KBM-7 (cell line): ENCODE results near the gene LYRM1.
"Not testable (repeated sequence)": the region's sequence is repeated elsewhere in the genome, so short reads cannot be mapped to it uniquely, and the experiment has no call there.

Experiments used
- DNase-seq: peaks from one replicate; pipeline ENCODE4 v3.0.0-alpha.2; 2015
- in situ Hi-C: fragments of 300-500 bp; cut with MboI; formaldehyde crosslinking; loops from 2 replicates; pipeline ENCODE4 v1.14.3; 2020; ENCODE audit warnings: low sequenced_read_pairs, low pct_unique_long_range_greater_than_20kb, mixed read lengths

LYRM1 gene

GRCh38 chr16:20952139-20952920, 51.8 kb downstream of the LYRM1 start:
- DNase-seq: no peak
- in situ Hi-C loops: no loop called here

DNA sequence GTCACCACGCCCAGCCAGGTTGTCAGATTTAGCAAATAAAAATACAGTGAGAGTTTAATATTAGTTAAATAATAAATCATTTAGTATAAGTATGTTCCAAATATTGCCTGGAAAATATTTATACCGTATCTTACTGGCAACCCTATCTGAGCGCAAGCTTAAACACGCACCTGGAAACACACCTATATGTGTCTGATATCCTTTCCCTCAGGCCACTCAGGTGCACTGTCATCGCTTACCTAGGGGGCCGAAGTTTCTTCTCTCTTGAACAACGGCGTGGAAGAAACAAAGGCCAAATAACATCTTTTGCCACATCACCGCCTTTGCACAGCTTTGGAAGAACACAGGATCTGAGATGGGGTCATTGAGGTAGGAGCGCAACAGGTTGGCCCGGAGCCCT, 54.0 kb downstream of the LYRM1 start:
- in situ Hi-C loops: no loop called here
- no peak for DNase-seq

DNA sequence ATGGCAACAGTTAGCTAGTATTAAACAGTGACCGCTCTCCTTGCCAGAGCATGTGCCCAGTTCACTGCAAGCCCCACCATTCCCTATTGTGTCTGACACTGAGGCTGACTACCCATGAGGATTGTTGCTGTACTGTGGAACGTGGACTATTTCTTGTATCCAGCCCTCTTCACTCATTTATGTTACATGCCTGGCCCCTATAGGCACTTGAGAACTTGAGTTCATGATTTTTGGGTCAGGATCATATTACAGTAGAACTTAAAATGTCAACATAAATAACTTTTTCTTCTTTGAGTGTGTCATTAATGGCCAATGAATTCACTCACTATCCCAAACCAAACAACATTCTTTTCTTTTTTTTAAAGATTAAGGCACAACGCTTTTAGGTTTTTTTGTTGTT, 55.7 kb downstream of the LYRM1 start:
- DNase-seq: no peak
- in situ Hi-C loops: no loop called here

DNA sequence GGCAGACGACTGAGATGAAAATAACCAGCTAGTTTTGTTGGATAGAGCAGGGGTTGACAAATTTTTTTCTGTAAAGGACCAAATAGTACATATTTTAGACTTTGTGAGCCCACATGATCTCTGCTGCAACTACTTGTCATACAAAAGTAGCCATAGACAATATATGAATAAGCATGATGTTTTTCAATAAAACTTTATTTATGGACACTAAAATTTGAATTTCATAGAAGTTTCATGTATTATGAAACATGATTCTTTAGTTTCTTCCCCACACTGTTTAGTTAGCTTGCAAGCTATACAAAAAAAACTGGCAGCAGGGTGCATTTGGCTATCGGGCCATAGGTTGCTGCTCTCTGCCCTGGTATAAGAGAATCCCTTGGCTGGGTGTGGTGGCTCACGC, 56.6 kb downstream of the LYRM1 start:
- DNase-seq: no peak
- in situ Hi-C loops: no loop called here

DNA sequence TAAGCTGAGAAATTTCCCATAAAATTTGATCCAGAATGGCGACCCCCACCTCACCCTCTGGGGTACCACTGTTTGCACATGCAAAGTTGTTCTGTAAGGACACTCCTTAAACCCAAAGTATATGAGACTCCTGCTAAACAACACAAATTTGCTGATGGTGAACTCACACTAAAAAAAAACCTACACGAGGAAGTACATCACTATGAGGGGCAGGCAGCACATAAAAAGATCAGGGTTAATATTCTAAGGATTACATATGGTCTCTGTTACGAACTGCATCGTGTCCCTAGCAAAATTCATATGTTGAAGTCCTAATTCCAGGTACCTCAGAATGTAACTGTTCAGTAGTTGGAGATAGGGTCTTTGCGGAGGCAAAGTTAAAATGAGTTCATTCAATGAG, 60.3 kb downstream of the LYRM1 start:
- DNase-seq: no peak
- in situ Hi-C loops: no loop called here

DNA sequence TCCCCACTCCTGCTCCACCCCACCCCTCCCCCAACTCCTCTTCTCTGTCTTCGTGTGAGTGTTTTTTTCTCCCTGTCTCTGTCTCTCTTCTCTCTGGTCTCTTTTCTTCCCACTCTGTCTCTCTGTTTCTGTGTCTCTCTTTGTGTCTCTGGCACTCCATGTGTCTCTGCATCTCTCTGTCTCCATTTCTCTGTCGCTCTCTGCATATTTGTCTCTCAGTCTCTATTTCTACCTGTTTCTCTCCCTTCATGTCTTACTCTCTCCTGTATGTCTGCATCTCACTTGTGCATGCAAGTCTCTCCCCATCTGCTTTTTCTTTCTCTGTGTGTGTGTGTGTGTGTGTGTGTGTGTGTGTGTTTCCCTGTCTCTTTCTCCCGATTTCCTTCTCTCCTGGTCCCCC, 68.2 kb downstream of the LYRM1 start:
- DNase-seq: no peak
- in situ Hi-C loops: no loop called here

DNA sequence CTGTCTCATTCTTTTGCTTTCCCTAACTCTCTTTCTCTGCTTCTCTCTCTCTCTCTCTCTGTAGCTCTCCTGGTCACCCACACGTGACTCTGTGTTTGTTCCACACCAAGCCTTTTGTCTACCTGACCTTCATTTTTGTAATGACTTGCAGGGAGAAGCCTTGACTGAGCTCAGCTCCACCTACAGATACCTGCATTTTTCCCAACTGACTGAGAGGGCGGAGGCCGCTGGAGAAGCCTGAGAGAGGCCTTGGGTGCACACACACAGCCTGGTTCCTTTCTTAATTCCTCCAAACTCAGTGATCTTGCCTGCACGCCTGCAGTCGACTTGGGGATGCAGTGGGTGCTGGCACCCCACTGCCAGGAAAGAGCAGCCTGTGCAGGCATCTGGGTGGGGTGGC, 68.8 kb downstream of the LYRM1 start:
- DNase-seq: no peak
- in situ Hi-C loops: no loop called here

DNA sequence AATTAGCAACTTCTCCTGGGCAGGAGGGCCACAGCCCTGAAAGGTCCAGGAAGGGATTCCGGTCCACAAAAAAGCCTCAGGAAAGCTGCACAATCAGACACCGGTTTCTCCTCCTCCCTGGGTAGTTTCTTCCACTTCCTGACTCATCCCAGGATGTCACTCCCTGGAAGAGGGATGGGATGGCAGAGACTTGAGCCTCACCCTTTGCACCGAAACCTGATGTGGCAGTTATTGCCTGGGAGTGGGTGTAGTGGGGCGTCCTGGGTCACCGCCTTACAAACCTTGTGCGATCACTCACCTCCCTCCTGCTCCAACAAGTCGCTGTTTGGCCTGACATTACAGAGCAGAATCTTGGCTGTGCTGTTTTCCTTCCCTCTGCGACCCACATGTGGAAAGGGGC, 70.8 kb downstream of the LYRM1 start:
- DNase-seq: no peak
- in situ Hi-C loops: no loop called here

- DNase-seq, in situ Hi-C loops: not testable (repeated sequence)
These were observed 72.6 kb downstream of the LYRM1 start for GRCh38 chr16:20973201-20973600.
